OCI-LY7 (cell line): Measurements from ENCODE around the gene RNF32. TPM values are rescaled to one million over a fixed set of nuclear protein-coding genes. Genes with fewer than 3 reads are reported as not detected.

Experiments used
- BruUV-seq: library from RNA; stranded (reverse); fragments of 400-500 nt; replicated peaks from 2 replicates; lab custom pipeline; 2021; lab: Mats Ljungman, UMichigan
- CTCF ChIA-PET: fragments of 300-600 bp; sonication (Branson Sonifier 250); formaldehyde crosslinking; loops from one replicate; lab custom pipeline; 2022; ENCODE audit warnings: antibody characterized with exemption; ENCODE audit not compliant: unreplicated experiment; lab: Charles Lee
- POLR2A ChIA-PET: fragments of 300-600 bp; sonication (Branson Sonifier 250); formaldehyde crosslinking; loops from one replicate; lab custom pipeline; 2022; ENCODE audit warnings: antibody characterized with exemption; lab: Charles Lee
- DNase-seq: peaks from one replicate; pipeline ENCODE4 v3.0.0-alpha.2; 2015; ENCODE audit warnings: low spot score
- H2AFZ ChIP-seq: fragments of 200-600 bp; sonication (generic), shearing (Covaris generic); 2 replicates; pipeline ENCODE4 v1.6.1; 2014; ENCODE audit warnings: mild to moderate bottlenecking, antibody characterized with exemption, low read length, moderate library complexity
- H3K27ac ChIP-seq: fragments of 200-600 bp; sonication (generic); 2 replicates; pipeline ENCODE4 v1.5.1; 2014; ENCODE audit warnings: mixed run types, low read depth, mild to moderate bottlenecking, moderate library complexity, low read length, inconsistent platforms; ENCODE audit not compliant: poor library complexity, severe bottlenecking
- H3K36me3 ChIP-seq: fragments of 200-600 bp; sonication (generic); 2 replicates; pipeline ENCODE4 v1.6.1; 2014; ENCODE audit warnings: mild to moderate bottlenecking, antibody characterized with exemption, low read length, moderate library complexity, mixed read lengths; ENCODE audit not compliant: insufficient read depth
- H3K4me1 ChIP-seq: fragments of 200-600 bp; sonication (generic); 2 replicates; pipeline ENCODE4 v1.5.1; 2014; ENCODE audit warnings: mild to moderate bottlenecking, low read length; ENCODE audit not compliant: insufficient read depth, poor library complexity, severe bottlenecking
- H3K4me2 ChIP-seq: fragments of 200-600 bp; sonication (generic); 2 replicates; pipeline ENCODE4 v1.6.1; 2014; ENCODE audit warnings: mild to moderate bottlenecking, low read length
- H3K4me3 ChIP-seq: fragments of 200-600 bp; sonication (generic); 2 replicates; pipeline ENCODE4 v1.5.1; 2014; ENCODE audit warnings: mild to moderate bottlenecking, low read depth, low read length; ENCODE audit not compliant: poor library complexity, severe bottlenecking
- H3K79me2 ChIP-seq: fragments of 200-600 bp; sonication (generic); 2 replicates; pipeline ENCODE4 v1.6.1; 2016; ENCODE audit warnings: low read depth, mild to moderate bottlenecking, low read length, moderate library complexity, mixed read lengths; ENCODE audit not compliant: insufficient read depth
- H3K9me2 ChIP-seq: fragments of 200-600 bp; sonication (generic); 2 replicates; pipeline ENCODE4 v1.6.1; 2016; ENCODE audit warnings: mild to moderate bottlenecking, low read length, mixed read lengths; ENCODE audit not compliant: insufficient read depth
- H3K9me3 ChIP-seq: fragments of 200-600 bp; sonication (generic); 2 replicates; pipeline ENCODE4 v1.6.1; 2014; ENCODE audit warnings: mild to moderate bottlenecking, mixed run types, low read length, mixed read lengths
- H4K20me1 ChIP-seq: fragments of 200-600 bp; sonication (generic); 2 replicates; pipeline ENCODE4 v1.6.1; 2014; ENCODE audit warnings: mild to moderate bottlenecking, antibody characterized with exemption, low read length, moderate library complexity, mixed read lengths; ENCODE audit not compliant: insufficient read depth
- EZH2phosphoT487 ChIP-seq: fragments of 200-600 bp; sonication (generic); IDR thresholded peaks from 2 replicates; pipeline ENCODE4 v1.6.1; 2018; ENCODE audit warnings: low read depth, borderline replicate concordance, mild to moderate bottlenecking, mixed run types, antibody characterized with exemption, low read length, moderate library complexity, mixed read lengths
- intact Hi-C: fragments of 100-400 bp; cut with micrococcal nuclease; formaldehyde crosslinking; loops from one replicate; pipeline ENCODE4 v1.10.0; 2022; ENCODE audit not compliant: unreplicated experiment
- total RNA-seq, 2 experiments: library from RNA; depleted of rRNA in 1 of 2; stranded (reverse); fragments of >200 nt in 1 of 2; shearing (Covaris generic) in 1 of 2; gene quantifications; 2 replicates each; pipeline ENCODE4 v1.2.3, GENCODE V29; 2014 to 2022
- TF ChIP-seq, protein P1 (sequence below): fragments of 200-600 bp; sonication (generic); conservative IDR thresholded peaks from 2 replicates; pipeline ENCODE4 v1.5.1; 2014; ENCODE audit warnings: mild to moderate bottlenecking, antibody characterized with exemption, low read length, moderate library complexity, mixed read lengths

RNF32 gene
- total RNA-seq, 2 experiments from 2014 or later: 3.2 to 3.9 TPM

- intact Hi-C loops: no loop called here
- Histone ChIP-seq H3K27ac (no peak overlapping the region), H3K36me3 (no peaks in the 10 kb centered on the region), H3K4me2 (no peak overlapping the region), H3K9me2 (no peaks in the 10 kb centered on the region), H3K4me1 (no peaks in the 10 kb centered on the region), H4K20me1 (no peaks in the 10 kb centered on the region), H3K9me3 (no peaks in the 10 kb centered on the region), H3K4me3 (no peak overlapping the region), H2AFZ (no peak overlapping the region), H3K79me2 (no peaks in the 10 kb centered on the region)
- DNase-seq: no peak
- BruUV-seq: no TSS peak
- ChIA-PET CTCF (no interaction called here), POLR2A (no interaction called here)
- TF ChIP-seq, protein P1, sequence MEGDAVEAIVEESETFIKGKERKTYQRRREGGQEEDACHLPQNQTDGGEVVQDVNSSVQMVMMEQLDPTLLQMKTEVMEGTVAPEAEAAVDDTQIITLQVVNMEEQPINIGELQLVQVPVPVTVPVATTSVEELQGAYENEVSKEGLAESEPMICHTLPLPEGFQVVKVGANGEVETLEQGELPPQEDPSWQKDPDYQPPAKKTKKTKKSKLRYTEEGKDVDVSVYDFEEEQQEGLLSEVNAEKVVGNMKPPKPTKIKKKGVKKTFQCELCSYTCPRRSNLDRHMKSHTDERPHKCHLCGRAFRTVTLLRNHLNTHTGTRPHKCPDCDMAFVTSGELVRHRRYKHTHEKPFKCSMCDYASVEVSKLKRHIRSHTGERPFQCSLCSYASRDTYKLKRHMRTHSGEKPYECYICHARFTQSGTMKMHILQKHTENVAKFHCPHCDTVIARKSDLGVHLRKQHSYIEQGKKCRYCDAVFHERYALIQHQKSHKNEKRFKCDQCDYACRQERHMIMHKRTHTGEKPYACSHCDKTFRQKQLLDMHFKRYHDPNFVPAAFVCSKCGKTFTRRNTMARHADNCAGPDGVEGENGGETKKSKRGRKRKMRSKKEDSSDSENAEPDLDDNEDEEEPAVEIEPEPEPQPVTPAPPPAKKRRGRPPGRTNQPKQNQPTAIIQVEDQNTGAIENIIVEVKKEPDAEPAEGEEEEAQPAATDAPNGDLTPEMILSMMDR: no peak
- TF ChIP-seq EZH2phosphoT487: no peak
Observed at GRCh38 chr7:156603011-156603410, 37.6 kb upstream of the RNF32 start.

DNA sequence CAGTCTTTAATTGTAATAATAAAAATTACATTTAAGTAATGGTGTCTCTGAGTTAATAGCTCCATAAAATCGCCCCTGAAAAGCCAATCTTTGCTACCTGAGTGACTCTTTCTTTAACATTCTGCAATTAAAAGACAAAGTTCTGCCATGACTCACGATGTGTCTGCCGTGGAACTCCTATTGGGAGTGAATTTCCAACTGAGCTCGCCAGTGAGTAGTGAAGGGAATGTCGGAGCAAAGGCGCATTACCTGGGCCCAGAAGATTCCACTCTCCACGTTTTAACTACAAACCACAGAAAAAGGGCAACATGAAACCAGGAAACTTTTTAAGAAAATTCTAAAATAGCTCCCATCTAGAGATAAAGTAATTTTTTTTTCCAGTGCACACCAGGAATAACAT lies 36.9 kb upstream of the RNF32 start:
- no TSS peak for BruUV-seq
- POLR2A ChIA-PET: no interaction called here

DNA sequence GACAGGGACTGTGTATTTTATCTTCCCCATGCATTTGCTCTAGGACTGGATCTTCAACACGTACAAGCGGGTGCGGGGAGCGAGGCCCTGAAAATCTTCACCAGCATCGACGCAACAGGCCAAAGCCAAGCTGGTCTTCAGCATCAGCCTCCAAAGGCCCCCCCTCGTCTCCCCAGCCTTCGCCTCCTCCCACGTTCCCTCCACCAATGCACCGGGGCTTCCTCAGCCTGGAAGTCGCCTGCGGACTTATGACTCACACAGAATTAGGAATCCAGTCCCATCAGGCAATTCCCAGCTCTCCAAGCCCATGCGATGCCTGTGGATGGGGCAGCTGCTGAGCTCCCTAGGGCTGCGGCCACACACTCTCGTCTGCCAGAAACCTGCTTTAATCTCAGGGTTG lies 36.3 kb upstream of the RNF32 start:
- no peak overlapping the region for H2AFZ ChIP-seq
- H3K4me3 ChIP-seq: no peak overlapping the region
- intact Hi-C loops: no loop called here
- no peaks in the 10 kb centered on the region for H3K4me1 ChIP-seq
- H3K4me2 ChIP-seq: no peak overlapping the region
- BruUV-seq: no TSS peak
- no peak overlapping the region for H3K27ac ChIP-seq
- no peaks in the 10 kb centered on the region for H3K36me3 ChIP-seq
- no peaks in the 10 kb centered on the region for H3K79me2 ChIP-seq
- ChIA-PET CTCF (no interaction called here), POLR2A (no interaction called here)
- H4K20me1 ChIP-seq: no peaks in the 10 kb centered on the region
- TF ChIP-seq, protein P1: no peak
- TF ChIP-seq EZH2phosphoT487: no peak
- DNase-seq: no peak
- H3K9me3 ChIP-seq: no peaks in the 10 kb centered on the region
- no peaks in the 10 kb centered on the region for H3K9me2 ChIP-seq

More for the DNA sequence above, 36.9 kb upstream of the RNF32 start:
- CTCF ChIA-PET: no interaction called here
- intact Hi-C loops: no loop called here
- TF ChIP-seq EZH2phosphoT487: no peak
- TF ChIP-seq, protein P1: no peak
- no peaks in the 10 kb centered on the region for H3K9me2 ChIP-seq
- no peaks in the 10 kb centered on the region for H4K20me1 ChIP-seq
- H3K27ac ChIP-seq: no peak overlapping the region
- no peak overlapping the region for H3K4me3 ChIP-seq
- no peaks in the 10 kb centered on the region for H3K9me3 ChIP-seq
- no peaks in the 10 kb centered on the region for H3K79me2 ChIP-seq
- H3K4me1 ChIP-seq: no peaks in the 10 kb centered on the region
- H3K36me3 ChIP-seq: no peaks in the 10 kb centered on the region
- H3K4me2 ChIP-seq: no peak overlapping the region
- DNase-seq: no peak
- H2AFZ ChIP-seq: no peak overlapping the region
